ENCODE results near the gene DEFB131A.
"Not testable (repeated sequence)": the region's sequence is repeated elsewhere in the genome, so short reads cannot be mapped to it uniquely, and the experiment has no call there.

DNA sequence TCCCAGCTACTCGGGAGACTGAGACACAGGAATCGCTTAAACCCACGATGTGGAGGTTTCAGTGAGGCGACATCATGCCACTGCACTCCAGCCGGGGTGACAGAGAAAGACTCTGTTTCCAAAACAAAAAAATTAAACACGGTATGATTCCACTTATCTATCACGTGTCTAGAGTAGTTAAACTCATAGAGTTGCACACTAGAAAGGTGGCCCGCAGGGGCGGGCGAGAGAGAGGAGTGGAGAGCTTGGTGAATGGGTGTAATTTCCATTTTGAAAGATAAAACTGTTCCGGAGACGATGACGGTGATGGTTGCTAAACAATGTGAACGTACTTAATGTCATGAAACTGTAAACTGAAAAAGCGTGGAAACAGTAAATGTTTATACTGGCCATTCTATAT lies 44.6 kb downstream of the DEFB131A start:
- TF ChIP-seq, protein P1, sequence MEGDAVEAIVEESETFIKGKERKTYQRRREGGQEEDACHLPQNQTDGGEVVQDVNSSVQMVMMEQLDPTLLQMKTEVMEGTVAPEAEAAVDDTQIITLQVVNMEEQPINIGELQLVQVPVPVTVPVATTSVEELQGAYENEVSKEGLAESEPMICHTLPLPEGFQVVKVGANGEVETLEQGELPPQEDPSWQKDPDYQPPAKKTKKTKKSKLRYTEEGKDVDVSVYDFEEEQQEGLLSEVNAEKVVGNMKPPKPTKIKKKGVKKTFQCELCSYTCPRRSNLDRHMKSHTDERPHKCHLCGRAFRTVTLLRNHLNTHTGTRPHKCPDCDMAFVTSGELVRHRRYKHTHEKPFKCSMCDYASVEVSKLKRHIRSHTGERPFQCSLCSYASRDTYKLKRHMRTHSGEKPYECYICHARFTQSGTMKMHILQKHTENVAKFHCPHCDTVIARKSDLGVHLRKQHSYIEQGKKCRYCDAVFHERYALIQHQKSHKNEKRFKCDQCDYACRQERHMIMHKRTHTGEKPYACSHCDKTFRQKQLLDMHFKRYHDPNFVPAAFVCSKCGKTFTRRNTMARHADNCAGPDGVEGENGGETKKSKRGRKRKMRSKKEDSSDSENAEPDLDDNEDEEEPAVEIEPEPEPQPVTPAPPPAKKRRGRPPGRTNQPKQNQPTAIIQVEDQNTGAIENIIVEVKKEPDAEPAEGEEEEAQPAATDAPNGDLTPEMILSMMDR (IDR thresholded peaks at IDR 0.05), result not testable (repeated sequence)
- not testable (repeated sequence) for TF ChIP-seq POLR2A (IDR thresholded peaks at IDR 0.05)

Measured in lower leg skin (tissue), 3 donors.